NCI-H2107 treated with DMSO at 0.1 percent for 48 hours (cell line): ENCODE results near the gene INHBC.

Source experiments
- DNase-seq: peaks from one replicate; lab custom pipeline; 2025; ENCODE audit not compliant: unreplicated experiment; lab: John Stamatoyannopoulos, UW

The INHBC gene

GRCh38 chr12:57465747-57466505 is 31.3 kb downstream of the INHBC start:
- no peak for DNase-seq

GRCh38 chr12:57467212-57467874 is 32.8 kb downstream of the INHBC start:
- no peak for DNase-seq

- DNase-seq, result no peak
Observed at GRCh38 chr12:57467915-57468314, 33.3 kb downstream of the INHBC start.

- DNase-seq, result no peak
Observed at GRCh38 chr12:57469296-57470164, 34.9 kb downstream of the INHBC start.

- no peak for DNase-seq
Observed at GRCh38 chr12:57470286-57470969, 35.8 kb downstream of the INHBC start.

GRCh38 chr12:57470970-57471656 is 36.5 kb downstream of the INHBC start:
- DNase-seq, result no peak

- DNase-seq, result no peak
Observed at GRCh38 chr12:57471661-57472060, 37.1 kb downstream of the INHBC start.

GRCh38 chr12:57472391-57472790 is 37.8 kb downstream of the INHBC start:
- DNase-seq, result no peak

- no peak for DNase-seq
Observed at GRCh38 chr12:57473392-57473791, 38.8 kb downstream of the INHBC start.

- no peak for DNase-seq
Observed at GRCh38 chr12:57473886-57474285, 39.3 kb downstream of the INHBC start.

- no peak for DNase-seq
Observed at GRCh38 chr12:57474430-57474829, 39.8 kb downstream of the INHBC start.

- peak; percentile 55 for DNase-seq
Observed at GRCh38 chr12:57474862-57475261, 40.3 kb downstream of the INHBC start.

- no peak for DNase-seq
Observed at GRCh38 chr12:57475271-57476161, 40.9 kb downstream of the INHBC start.

GRCh38 chr12:57476162-57476992 is 41.8 kb downstream of the INHBC start:
- DNase-seq, result no peak

- DNase-seq, result no peak
Observed at GRCh38 chr12:57476993-57477709, 42.6 kb downstream of the INHBC start.

GRCh38 chr12:57477710-57478681 is 43.4 kb downstream of the INHBC start:
- no peak for DNase-seq

- no peak for DNase-seq
Observed at GRCh38 chr12:57479043-57479375, 44.4 kb downstream of the INHBC start.
